GM06990 (cell line): ENCODE data around the gene PTGES2.

Experiments used
- DNase-seq: peaks from one replicate; pipeline ENCODE4 v3.0.0-alpha.2; 2011; ENCODE audit not compliant: insufficient read length; ENCODE audit errors: extremely low read depth
- H3K27me3 ChIP-seq: replicated peaks from 2 replicates; pipeline ENCODE4 v1.6.0; 2011; ENCODE audit warnings: low read length; ENCODE audit not compliant: control insufficient read depth, insufficient read depth
- H3K36me3 ChIP-seq: 2 replicates; pipeline ENCODE4 v1.5.1; 2011; ENCODE audit warnings: low read length; ENCODE audit not compliant: control insufficient read depth, insufficient read depth
- H3K4me3 ChIP-seq: replicated peaks from 2 replicates; pipeline ENCODE4 v1.5.1; 2011; ENCODE audit warnings: low read depth, mild to moderate bottlenecking, control low read depth, low read length
- CTCF ChIP-seq: IDR thresholded peaks from 2 replicates; pipeline ENCODE4 v1.5.1; 2011; ENCODE audit warnings: low read length, control low read depth, mild to moderate bottlenecking, inconsistent platforms; ENCODE audit not compliant: insufficient read depth, poor library complexity, severe bottlenecking

The PTGES2 gene

GRCh38 chr9:128127568-128127989 is at the start of gene PTGES2:
Gene PTGES2, minus strand, starts transcription at chr9:128127729. Its CDS starts 12 bp downstream, at chr9:128127717.
- DNase-seq: peak; percentile 95
- Histone ChIP-seq H3K4me3 (peak within 1 kb of the TSS; percentile 91), H3K36me3 (peaks cover 7% of the 10 kb centered on the region), H3K27me3 (no peaks in the 10 kb centered on the region; the same call in 1 of the 2 replicates)
- TF ChIP-seq CTCF: no peak

GRCh38 chr9:128175726-128176125 is 48.2 kb upstream of the PTGES2 start:
- TF ChIP-seq CTCF: no peak
- Histone ChIP-seq H3K4me3 (no peak overlapping the region), H3K27me3 (no peaks in the 10 kb centered on the region), H3K36me3 (peaks cover 38% of the 10 kb centered on the region)
- DNase-seq: no peak

GRCh38 chr9:128175102-128175563 is 47.6 kb upstream of the PTGES2 start:
- Histone ChIP-seq H3K27me3 (no peaks in the 10 kb centered on the region), H3K36me3 (peaks cover 32% of the 10 kb centered on the region), H3K4me3 (no peak overlapping the region)
- no peak for TF ChIP-seq CTCF
- DNase-seq: no peak

- no peak for TF ChIP-seq CTCF
- Histone ChIP-seq H3K27me3 (no peaks in the 10 kb centered on the region), H3K4me3 (no peak overlapping the region), H3K36me3 (peaks cover 32% of the 10 kb centered on the region)
- no peak for DNase-seq
These were observed 46.5 kb upstream of the PTGES2 start for GRCh38 chr9:128174062-128174461.

GRCh38 chr9:128169925-128170324 is 42.4 kb upstream of the PTGES2 start:
- Histone ChIP-seq H3K27me3 (no peaks in the 10 kb centered on the region), H3K4me3 (no peak overlapping the region), H3K36me3 (peaks cover 28% of the 10 kb centered on the region)
- no peak for TF ChIP-seq CTCF
- DNase-seq: no peak

- DNase-seq: no peak
- Histone ChIP-seq H3K36me3 (peaks cover 28% of the 10 kb centered on the region), H3K4me3 (no peak overlapping the region), H3K27me3 (no peaks in the 10 kb centered on the region)
- TF ChIP-seq CTCF: no peak
These were observed 42.0 kb upstream of the PTGES2 start for GRCh38 chr9:128169492-128169891.
